Subcutaneous adipose tissue (tissue), 4 donors: ENCODE measurements around the gene LGR4. TPM values are rescaled to one million over a fixed set of nuclear protein-coding genes. Genes with fewer than 3 reads are reported as not detected.

Experiments
- CTCF ChIP-seq: fragments of 450-650 bp; IDR thresholded peaks from one replicate; pipeline ENCODE4 v1.5.1; 2016; ENCODE audit warnings: low read depth, mild to moderate bottlenecking, control low read depth, antibody characterized with exemption, moderate library complexity
- total RNA-seq, 4 donors: library from RNA; depleted of rRNA; stranded (reverse); fragments of >200 nt; gene quantifications; one replicate each; pipeline ENCODE4 v1.1.0, GENCODE V29; 2016

The LGR4 gene
- total RNA-seq, 4 donors from 2014 or later = 41.3 to 106 (median 48.8) TPM

GRCh38 chr11:27470826-27471588 is 1.6 kb downstream of the LGR4 start:
- no peak for TF ChIP-seq CTCF

- no peak for TF ChIP-seq CTCF
Measured at GRCh38 chr11:27470166-27470565, 2.4 kb downstream of the LGR4 start.

- no peak for TF ChIP-seq CTCF
Measured at GRCh38 chr11:27468995-27469695, 3.4 kb downstream of the LGR4 start.

- no peak for TF ChIP-seq CTCF
Measured at GRCh38 chr11:27468209-27468994, 4.2 kb downstream of the LGR4 start.

GRCh38 chr11:27467181-27467913 is 5.2 kb downstream of the LGR4 start:
- TF ChIP-seq CTCF = no peak

- TF ChIP-seq CTCF = no peak
Measured at GRCh38 chr11:27466363-27466762, 6.2 kb downstream of the LGR4 start.

- no peak for TF ChIP-seq CTCF
Measured at GRCh38 chr11:27465629-27466028, 7.0 kb downstream of the LGR4 start.
